Effector memory CD8-positive, alpha-beta T cell (primary cell): ENCODE results near the gene DPH5.
A peak's percentile ranks its signal among the peaks of the same experiment; 100 is the strongest.

Experiments
- ATAC-seq: fragments of 150-1000 bp; cut with Tn5 transposase; replicated peaks from 2 replicates; pipeline ENCODE4 v1.10.0; 2021; ENCODE audit warnings: mild to moderate bottlenecking, moderate library complexity
- DNase-seq, 3 experiments: peaks; one replicate each; pipeline ENCODE4 v3.0.0; 2021
- H3K27ac Mint-ChIP-seq, 2 donors: one replicate each; pipeline ENCODE4 v1.8.0; 2022; ENCODE audit warnings: mild to moderate bottlenecking in 2 of 2, mixed read lengths in 2 of 2, moderate library complexity in 2 of 2
- H3K27me3 Mint-ChIP-seq, 2 donors: one replicate each; pipeline ENCODE4 v1.8.0; 2022; ENCODE audit warnings: mixed read lengths in 2 of 2
- H3K36me3 Mint-ChIP-seq: one replicate; pipeline ENCODE4 v1.8.0; 2022; ENCODE audit warnings: mild to moderate bottlenecking, moderate library complexity, mixed read lengths; ENCODE audit not compliant: insufficient read depth
- H3K4me1 Mint-ChIP-seq, 2 donors: one replicate each; pipeline ENCODE4 v1.8.0; 2022; ENCODE audit warnings: low read depth in 2 of 2, mixed read lengths in 2 of 2
- H3K4me3 Mint-ChIP-seq, 2 donors: one replicate each; pipeline ENCODE4 v1.8.0; 2022; ENCODE audit warnings: mild to moderate bottlenecking in 2 of 2, mixed read lengths in 2 of 2, moderate library complexity in 2 of 2
- H3K9me3 Mint-ChIP-seq, 2 donors: one replicate each; pipeline ENCODE4 v1.8.0; 2022; ENCODE audit warnings: mixed read lengths in 2 of 2

DPH5 gene

DNA sequence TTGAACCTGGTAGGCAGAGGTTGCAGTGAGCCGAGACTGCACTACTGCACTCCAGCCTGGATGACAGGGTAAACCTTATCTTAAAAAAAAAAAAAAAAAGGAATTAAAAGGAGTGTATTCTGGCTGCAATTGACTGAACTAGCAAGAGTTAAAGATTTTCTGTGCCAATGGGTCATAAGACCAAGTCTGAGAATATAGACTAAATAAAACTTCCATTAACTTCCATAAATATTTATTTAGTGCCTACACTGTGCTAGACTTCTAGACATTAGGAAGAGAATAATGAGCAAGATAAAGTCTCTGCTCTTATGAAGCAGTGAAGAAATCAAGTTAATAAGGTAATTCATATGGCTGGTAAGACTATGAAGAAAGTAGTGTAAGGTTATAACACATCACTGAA, 27.2 kb downstream of the DPH5 start:
- H3K36me3 Mint-ChIP-seq = peaks cover 18% of the 10 kb centered on the region
- H3K4me3 Mint-ChIP-seq = no peak overlapping the region
- H3K27me3 Mint-ChIP-seq = no peaks in the 10 kb centered on the region
- no peak overlapping the region for H3K27ac Mint-ChIP-seq
- H3K9me3 Mint-ChIP-seq = no peaks in the 10 kb centered on the region
- ATAC-seq (no peak), DNase-seq (no peak)
- peaks cover 5 to 11% of the 10 kb centered on the region in 2 donors for H3K4me1 Mint-ChIP-seq

DNA sequence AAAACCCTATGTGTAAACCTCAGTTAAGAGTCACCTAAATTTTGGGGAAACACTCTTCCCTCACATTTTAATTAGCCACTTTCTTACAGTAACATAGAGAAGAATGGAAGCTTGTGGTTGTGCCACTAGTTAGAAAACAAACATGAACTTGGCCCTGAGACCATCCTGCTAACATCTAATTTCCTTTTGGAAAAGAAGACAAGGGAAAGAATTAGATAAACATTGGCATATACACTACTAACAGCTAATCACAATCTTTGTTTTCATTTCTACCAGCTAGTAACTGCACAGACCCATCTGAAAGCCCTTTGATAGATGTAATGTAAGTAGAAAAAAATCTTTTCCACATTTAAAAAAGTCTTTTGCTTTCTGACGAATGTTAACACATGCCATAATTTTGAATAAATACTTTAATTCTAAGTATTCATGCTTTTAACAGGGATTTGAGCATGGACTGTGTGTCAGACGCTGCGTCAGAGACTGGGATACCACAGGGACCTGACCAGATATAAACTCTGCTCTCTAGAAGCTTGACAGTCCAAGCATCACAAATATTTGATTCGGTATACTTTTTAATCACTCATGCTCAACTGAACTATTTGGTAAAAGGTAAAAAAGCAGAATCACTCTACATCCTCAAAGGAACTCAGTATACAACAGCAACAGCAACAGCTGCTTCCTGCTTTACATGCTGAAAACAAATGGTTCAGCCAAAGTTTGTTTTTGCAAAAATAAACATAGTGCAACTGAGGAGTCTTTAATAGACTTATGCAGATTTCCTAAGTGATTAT, 30.2 kb downstream of the DPH5 start:
- Mint-ChIP-seq H3K9me3 (no peaks in the 10 kb centered on the region), H3K36me3 (peaks cover 24% of the 10 kb centered on the region), H3K4me1 (peaks cover 2 to 10% of the 10 kb centered on the region in 2 donors), H3K27me3 (no peaks in the 10 kb centered on the region), H3K27ac (no peak overlapping the region), H3K4me3 (no peak overlapping the region)
- ATAC-seq = no peak
- no peak for DNase-seq

DNA sequence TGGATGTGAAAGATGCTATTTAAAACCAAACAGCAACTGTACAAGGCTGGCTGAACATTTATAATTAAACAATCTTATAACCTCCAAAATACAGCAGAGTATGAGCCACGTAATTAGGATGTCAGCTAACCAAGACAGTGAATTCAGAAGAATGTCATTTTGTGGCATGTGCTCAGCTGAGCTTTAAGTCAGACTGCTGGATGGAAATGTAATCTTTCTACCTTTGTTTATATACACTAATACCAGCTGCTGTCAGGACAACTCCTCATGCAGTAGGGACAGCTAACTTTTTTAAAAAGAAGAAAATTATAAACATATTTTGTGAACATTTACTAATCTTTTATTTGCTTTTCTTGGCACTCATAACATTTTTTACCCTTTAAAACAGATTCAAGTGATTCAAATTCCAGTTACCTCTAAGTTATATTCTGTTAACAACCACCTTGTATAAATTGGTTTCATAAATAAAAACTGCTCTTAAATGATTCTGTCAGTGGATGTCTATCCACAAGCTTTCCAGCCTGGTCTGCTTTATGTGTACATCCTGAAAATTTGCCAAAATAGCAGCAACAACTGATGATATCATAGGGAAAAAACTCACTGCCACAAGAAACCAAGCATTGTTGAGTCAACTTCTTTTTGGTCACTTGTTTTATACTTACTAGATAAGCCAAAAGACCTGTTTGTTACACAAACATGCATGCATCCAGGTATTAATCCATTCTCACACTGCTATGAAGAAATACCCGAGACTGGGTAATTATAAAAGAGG, 36.1 kb downstream of the DPH5 start:
- peaks cover 12% of the 10 kb centered on the region for H3K36me3 Mint-ChIP-seq
- no peaks in the 10 kb centered on the region for H3K9me3 Mint-ChIP-seq
- H3K27me3 Mint-ChIP-seq = no peaks in the 10 kb centered on the region
- H3K27ac Mint-ChIP-seq = no peak overlapping the region
- DNase-seq = no peak
- ATAC-seq = no peak
- H3K4me3 Mint-ChIP-seq = no peak overlapping the region
- peaks cover 2 to 17% of the 10 kb centered on the region in 2 donors for H3K4me1 Mint-ChIP-seq

DNA sequence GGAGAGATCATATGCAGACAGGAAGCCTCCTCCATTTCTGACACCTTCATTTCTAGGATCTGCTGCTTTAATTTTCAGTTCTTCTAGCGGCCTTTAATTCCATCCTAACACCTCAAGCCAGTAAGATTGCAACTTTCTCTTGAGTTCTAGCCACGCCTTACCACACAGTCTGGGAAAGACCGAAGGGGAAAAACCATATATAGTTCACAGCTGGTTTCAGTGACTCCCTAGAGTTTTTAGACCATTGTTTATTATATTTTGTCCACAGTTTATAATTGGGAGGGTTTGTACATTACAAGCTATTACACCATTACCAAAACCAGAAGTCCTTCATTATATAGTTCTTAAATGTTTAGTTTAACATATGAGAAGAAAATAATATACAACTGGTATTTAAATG, 37.5 kb downstream of the DPH5 start:
- DNase-seq (no peak), ATAC-seq (no peak)
- no peaks in the 10 kb centered on the region for H3K27me3 Mint-ChIP-seq
- H3K27ac Mint-ChIP-seq = peak overlapping the region; percentile 2 to 59
- H3K9me3 Mint-ChIP-seq = no peaks in the 10 kb centered on the region
- peaks cover 10% of the 10 kb centered on the region for H3K36me3 Mint-ChIP-seq
- H3K4me1 Mint-ChIP-seq = peaks cover 2 to 17% of the 10 kb centered on the region in 2 donors
- H3K4me3 Mint-ChIP-seq = no peak overlapping the region

- peaks cover 18% of the 10 kb centered on the region for H3K36me3 Mint-ChIP-seq
- no peaks in the 10 kb centered on the region for H3K27me3 Mint-ChIP-seq
- peak overlapping the region in 1 of 2 donors; percentile 69 for H3K27ac Mint-ChIP-seq
- DNase-seq (no peak), ATAC-seq (no peak)
- H3K9me3 Mint-ChIP-seq = peaks cover 0 to 6% of the 10 kb centered on the region in 2 donors
- H3K4me1 Mint-ChIP-seq = peaks cover 6 to 7% of the 10 kb centered on the region in 2 donors
- H3K4me3 Mint-ChIP-seq = no peak overlapping the region
Observed at GRCh38 chr1:100982793-100983192, 42.8 kb downstream of the DPH5 start.

GRCh38 chr1:100979631-100980030, 46.0 kb downstream of the DPH5 start:
- no peak overlapping the region for H3K4me3 Mint-ChIP-seq
- peaks cover 0 to 4% of the 10 kb centered on the region in 2 donors for H3K4me1 Mint-ChIP-seq
- H3K27me3 Mint-ChIP-seq = no peaks in the 10 kb centered on the region
- H3K36me3 Mint-ChIP-seq = peaks cover 38% of the 10 kb centered on the region
- H3K9me3 Mint-ChIP-seq = peaks cover 0 to 6% of the 10 kb centered on the region in 2 donors
- H3K27ac Mint-ChIP-seq = no peak overlapping the region
- DNase-seq (no peak), ATAC-seq (no peak)

GRCh38 chr1:100976936-100977335, 48.6 kb downstream of the DPH5 start:
- DNase-seq = no peak
- Mint-ChIP-seq H3K27me3 (no peaks in the 10 kb centered on the region), H3K36me3 (peaks cover 35% of the 10 kb centered on the region), H3K4me3 (no peak overlapping the region), H3K4me1 (peaks cover 1 to 16% of the 10 kb centered on the region in 2 donors), H3K9me3 (no peaks in the 10 kb centered on the region), H3K27ac (peak overlapping the region in 1 of 2 donors; percentile 11)
- no peak for ATAC-seq

DNA sequence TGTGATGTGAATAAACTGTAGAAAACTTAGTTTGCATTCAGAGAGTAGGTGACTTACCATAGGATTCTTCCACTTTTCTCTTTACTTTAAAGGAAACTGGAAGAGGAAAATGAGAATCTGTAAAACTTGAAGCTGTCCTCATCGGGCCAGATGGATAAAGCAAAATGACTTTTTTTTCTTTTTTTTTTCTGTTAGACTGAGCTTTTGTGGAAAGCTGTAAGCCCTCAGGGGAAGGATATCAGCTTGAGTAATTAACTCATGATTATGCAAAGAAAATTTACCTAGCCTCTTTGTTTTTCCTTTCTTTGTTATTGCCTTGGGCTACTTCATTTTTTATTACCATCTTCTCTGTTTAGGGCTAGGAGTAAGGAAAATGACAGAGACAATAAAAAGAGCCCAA, 53.4 kb downstream of the DPH5 start:
- H3K4me1 Mint-ChIP-seq = peaks cover 8 to 22% of the 10 kb centered on the region in 2 donors
- H3K27ac Mint-ChIP-seq = peak overlapping the region; percentile 1 to 55
- H3K36me3 Mint-ChIP-seq = peaks cover 28% of the 10 kb centered on the region
- H3K9me3 Mint-ChIP-seq = no peaks in the 10 kb centered on the region
- DNase-seq (no peak), ATAC-seq (no peak)
- no peaks in the 10 kb centered on the region for H3K27me3 Mint-ChIP-seq
- no peak overlapping the region for H3K4me3 Mint-ChIP-seq

GRCh38 chr1:100971021-100971420, 54.6 kb downstream of the DPH5 start:
- no peak overlapping the region for H3K4me3 Mint-ChIP-seq
- H3K27ac Mint-ChIP-seq = peak overlapping the region in 1 of 2 donors; percentile 55
- H3K27me3 Mint-ChIP-seq = no peaks in the 10 kb centered on the region
- H3K36me3 Mint-ChIP-seq = peaks cover 29% of the 10 kb centered on the region
- H3K9me3 Mint-ChIP-seq = no peaks in the 10 kb centered on the region
- H3K4me1 Mint-ChIP-seq = peaks cover 8 to 25% of the 10 kb centered on the region in 2 donors
- DNase-seq (no peak), ATAC-seq (no peak)

DNA sequence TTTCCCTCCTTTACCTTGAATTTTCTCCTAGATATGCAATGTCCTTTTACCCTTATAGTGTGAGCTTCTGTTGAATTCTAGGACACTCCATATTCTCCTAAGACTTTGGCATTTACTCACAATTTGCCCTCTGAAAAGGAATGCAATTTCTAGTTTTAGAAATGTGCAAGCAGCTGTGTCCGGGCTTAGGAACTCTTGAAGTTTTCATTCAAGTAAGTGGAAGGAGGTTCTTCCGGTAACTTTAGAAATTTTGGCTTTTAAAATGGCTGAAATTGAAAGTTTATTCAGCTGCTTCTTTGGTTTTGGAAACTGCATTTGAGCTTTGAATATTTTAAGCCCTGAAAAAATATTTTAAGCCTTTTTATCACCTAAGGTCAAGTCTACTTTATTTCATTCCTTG, 56.3 kb downstream of the DPH5 start:
- Mint-ChIP-seq H3K4me1 (peaks cover 8 to 34% of the 10 kb centered on the region in 2 donors), H3K9me3 (no peaks in the 10 kb centered on the region), H3K4me3 (no peak overlapping the region), H3K27me3 (no peaks in the 10 kb centered on the region), H3K27ac (no peak overlapping the region), H3K36me3 (peaks cover 25% of the 10 kb centered on the region)
- DNase-seq = no peak
- no peak for ATAC-seq

- ATAC-seq (no peak), DNase-seq (no peak)
- H3K4me3 Mint-ChIP-seq = no peak overlapping the region
- H3K4me1 Mint-ChIP-seq = peaks cover 8 to 30% of the 10 kb centered on the region in 2 donors
- no peak overlapping the region for H3K27ac Mint-ChIP-seq
- H3K36me3 Mint-ChIP-seq = peaks cover 25% of the 10 kb centered on the region
- H3K9me3 Mint-ChIP-seq = no peaks in the 10 kb centered on the region
- no peaks in the 10 kb centered on the region for H3K27me3 Mint-ChIP-seq
Observed at GRCh38 chr1:100968621-100969020, 57.0 kb downstream of the DPH5 start.

- ATAC-seq = no peak
- DNase-seq = no peak
- Mint-ChIP-seq H3K27me3 (no peaks in the 10 kb centered on the region), H3K4me3 (no peak overlapping the region), H3K4me1 (peaks cover 7 to 36% of the 10 kb centered on the region in 2 donors), H3K9me3 (no peaks in the 10 kb centered on the region), H3K36me3 (peaks cover 5% of the 10 kb centered on the region), H3K27ac (no peak overlapping the region)
Observed at GRCh38 chr1:100960098-100960497, 65.5 kb downstream of the DPH5 start.

GRCh38 chr1:100959502-100960060, 66.0 kb downstream of the DPH5 start:
- no peak for ATAC-seq
- Mint-ChIP-seq H3K9me3 (no peaks in the 10 kb centered on the region), H3K4me1 (peaks cover 7 to 31% of the 10 kb centered on the region in 2 donors), H3K36me3 (peaks cover 5% of the 10 kb centered on the region), H3K27ac (peak overlapping the region in 1 of 2 donors; percentile 41), H3K4me3 (no peak overlapping the region), H3K27me3 (no peaks in the 10 kb centered on the region)
- DNase-seq = no peak
